D721Med (cell line): ENCODE measurements around the gene TNNI2.
"Not testable (repeated sequence)": the region's sequence is repeated elsewhere in the genome, so short reads cannot be mapped to it uniquely, and the experiment has no call there.

Experiments used
- DNase-seq: peaks from one replicate; pipeline ENCODE4 v3.0.0; 2011; ENCODE audit warnings: low spot score; ENCODE audit not compliant: insufficient read length
- FAIRE-seq: peaks from 2 replicates; lab custom pipeline; 2011; peaks lifted over from hg19 to GRCh38; lab: Jason Lieb, UNC
- TF ChIP-seq, protein P1 (sequence below): IDR thresholded peaks from 2 replicates; pipeline ENCODE4 v1.5.1; 2012; ENCODE audit warnings: mild to moderate bottlenecking, control low read depth; ENCODE audit not compliant: insufficient read depth; ENCODE audit errors: missing control alignments

The TNNI2 gene

DNA sequence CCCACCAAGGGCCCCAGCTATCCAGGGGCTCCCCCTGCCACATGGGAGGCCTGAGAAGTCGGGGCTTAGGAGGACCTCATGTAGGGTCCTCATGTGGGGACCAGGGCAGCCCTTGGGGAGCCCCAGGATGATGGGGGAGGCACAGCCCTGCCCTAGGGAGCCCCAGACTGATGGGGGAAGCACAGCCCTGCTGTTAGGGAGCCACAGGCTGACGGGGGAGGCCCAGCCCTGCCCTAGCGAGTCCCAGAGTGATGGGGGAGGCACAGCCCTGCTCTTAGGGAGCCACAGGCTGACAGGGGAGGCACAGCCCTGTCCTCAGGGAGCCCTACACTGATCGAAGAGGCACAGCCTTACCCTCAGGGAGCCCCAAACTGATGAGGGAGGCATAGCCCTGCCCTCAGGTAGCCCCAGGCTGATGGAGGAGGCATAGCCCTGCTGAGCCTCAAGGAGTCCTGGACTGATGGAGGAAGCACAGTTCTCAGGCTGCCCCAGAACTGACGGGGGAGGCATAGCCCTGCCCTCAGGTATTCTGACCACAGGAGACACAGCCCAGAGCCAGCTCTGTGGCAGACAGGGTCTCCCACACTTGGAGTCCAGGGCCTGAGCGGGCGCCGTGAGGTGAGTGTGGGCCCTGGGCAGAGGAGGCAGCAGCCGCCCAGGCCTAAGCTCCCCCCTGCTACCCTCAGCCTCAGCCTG is 42.1 kb downstream of the TNNI2 start:
- FAIRE-seq: no peak
- DNase-seq: no peak
- TF ChIP-seq, protein P1, sequence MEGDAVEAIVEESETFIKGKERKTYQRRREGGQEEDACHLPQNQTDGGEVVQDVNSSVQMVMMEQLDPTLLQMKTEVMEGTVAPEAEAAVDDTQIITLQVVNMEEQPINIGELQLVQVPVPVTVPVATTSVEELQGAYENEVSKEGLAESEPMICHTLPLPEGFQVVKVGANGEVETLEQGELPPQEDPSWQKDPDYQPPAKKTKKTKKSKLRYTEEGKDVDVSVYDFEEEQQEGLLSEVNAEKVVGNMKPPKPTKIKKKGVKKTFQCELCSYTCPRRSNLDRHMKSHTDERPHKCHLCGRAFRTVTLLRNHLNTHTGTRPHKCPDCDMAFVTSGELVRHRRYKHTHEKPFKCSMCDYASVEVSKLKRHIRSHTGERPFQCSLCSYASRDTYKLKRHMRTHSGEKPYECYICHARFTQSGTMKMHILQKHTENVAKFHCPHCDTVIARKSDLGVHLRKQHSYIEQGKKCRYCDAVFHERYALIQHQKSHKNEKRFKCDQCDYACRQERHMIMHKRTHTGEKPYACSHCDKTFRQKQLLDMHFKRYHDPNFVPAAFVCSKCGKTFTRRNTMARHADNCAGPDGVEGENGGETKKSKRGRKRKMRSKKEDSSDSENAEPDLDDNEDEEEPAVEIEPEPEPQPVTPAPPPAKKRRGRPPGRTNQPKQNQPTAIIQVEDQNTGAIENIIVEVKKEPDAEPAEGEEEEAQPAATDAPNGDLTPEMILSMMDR: no peak

DNA sequence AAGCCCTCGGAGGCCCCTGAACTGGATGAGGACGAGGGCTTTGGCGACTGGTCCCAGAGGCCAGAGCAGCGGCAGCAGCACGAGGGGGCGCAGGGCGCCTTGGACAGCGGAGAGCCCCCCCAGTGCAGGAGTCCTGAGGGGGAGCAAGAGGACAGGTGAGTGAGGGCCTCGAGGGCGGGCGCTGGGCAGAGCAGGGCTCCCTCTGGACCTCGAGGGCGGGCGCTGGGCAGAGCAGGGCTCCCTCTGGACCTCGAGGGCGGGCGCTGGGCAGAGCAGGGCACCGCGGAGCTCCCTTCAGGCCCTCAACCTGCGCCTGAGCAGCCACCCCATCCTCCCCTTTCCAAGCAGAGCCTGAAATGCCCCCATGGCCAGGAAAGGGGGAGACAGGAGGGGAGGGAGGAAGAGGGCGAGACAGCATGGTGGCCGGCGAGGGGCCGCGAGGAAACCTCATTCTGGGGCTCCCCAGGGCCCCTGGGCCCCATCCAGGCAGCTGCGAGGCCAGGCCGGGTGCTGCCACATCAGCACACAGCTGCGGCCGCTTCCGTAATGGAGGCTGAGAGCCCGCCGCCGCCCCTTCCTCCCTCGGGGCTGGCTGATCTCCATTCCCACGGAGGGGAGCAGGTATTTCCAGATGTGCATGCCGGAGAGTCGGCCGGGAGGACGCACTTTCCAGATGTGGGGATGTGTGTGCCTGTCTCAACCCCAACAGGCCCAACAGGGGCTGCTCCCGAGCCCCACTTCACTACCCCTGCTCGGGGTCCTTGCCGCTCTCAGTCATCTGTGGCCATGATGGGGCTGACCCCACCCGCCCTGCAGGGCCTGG is 42.9 kb downstream of the TNNI2 start:
- FAIRE-seq (no peak), DNase-seq (no peak)
- TF ChIP-seq, protein P1: no peak

DNA sequence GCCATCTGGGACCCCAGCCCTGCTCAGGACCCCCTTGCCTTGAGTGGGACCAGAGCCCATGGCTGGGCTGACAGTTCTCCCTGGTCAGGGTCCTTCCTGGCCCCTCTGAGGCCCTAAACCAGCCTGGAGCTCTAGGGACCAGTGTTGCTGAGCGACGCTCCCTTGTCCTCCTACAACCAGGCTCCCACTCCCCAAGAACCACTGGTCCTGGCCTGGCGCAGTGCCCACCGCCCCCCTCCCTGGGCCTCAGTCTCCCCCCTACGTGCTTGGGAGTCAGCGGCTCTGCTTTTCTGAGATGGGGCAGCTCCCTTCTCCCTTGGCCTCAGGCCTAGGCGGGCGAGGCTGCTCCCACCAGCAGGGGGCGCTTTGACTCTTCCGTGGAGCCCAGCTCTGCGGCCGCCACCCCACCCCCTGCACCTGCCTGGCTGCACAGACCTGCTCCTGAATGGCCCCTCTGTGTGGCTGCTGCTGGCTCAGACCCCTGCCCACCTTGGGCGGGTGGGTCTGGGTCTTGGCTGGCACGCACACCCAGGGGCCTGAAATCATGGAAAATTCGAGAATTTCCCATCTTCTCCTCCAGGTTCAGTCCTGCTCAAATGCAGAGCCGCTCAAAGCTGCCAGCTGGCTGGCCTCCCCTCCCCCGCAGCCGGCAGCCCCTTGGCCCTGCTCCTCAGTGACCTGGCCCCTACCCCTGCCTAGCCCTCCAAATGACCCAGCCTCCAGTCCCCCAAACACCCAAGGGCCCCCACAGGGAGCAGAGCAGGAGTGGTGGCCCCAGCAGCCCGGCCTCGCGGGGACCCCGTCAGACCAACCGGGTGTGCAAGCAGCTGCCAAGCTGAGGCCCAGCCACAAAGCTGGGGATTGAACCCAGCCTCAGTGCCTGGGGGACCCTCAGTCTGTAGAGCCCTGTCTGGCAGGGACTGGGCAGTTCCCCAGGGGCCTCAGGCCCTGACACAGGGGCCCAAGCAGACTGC is 43.8 kb downstream of the TNNI2 start:
- TF ChIP-seq, protein P1: peak; percentile 78
- FAIRE-seq: no peak
- peak; percentile 75 for DNase-seq

DNA sequence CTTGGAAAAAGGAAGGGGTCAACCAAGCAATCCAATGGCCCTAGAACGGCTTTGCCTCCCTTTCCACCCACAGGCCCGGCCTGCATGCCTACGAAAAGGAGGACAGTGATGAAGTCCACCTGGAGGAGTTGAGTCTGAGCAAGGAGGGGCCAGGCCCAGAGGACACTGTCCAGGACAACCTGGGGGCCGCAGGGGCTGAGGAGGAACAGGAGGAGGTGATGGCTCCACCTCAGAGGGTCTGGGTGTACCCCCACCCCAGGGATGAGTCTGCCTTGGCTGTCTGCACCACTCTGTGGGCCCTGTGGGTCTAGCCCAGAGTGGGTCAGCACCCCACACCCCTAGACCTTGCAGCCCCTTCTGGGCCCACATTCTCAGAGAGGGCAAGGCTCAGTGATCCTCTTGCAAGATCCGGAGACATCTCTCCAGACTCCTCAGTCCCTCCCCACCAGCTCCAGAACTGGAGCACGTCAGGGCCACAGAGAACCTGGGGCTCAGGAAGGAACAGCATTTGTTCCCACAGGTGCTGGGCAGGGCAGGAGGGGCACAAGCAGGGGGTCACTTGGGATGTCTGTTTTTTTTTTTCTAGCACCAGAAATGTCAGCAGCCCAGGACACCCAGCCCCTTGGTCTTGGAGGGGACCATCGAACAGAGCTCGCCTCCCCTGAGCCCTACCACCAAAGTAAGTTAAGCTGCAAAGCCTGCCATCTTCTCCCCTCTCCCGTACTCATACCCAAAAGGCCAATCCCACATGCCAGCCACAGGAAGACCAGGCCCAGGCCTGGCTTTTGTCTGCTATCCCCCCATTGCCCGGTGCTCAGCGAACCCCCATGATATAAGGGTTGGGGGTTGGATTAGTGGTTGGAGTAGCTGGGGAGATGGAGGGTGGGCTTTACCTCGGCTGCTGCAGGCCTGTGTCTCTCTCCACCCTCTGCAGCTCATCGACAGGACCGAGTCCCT is 44.8 kb downstream of the TNNI2 start:
- DNase-seq (no peak), FAIRE-seq (no peak)
- TF ChIP-seq, protein P1: no peak

DNA sequence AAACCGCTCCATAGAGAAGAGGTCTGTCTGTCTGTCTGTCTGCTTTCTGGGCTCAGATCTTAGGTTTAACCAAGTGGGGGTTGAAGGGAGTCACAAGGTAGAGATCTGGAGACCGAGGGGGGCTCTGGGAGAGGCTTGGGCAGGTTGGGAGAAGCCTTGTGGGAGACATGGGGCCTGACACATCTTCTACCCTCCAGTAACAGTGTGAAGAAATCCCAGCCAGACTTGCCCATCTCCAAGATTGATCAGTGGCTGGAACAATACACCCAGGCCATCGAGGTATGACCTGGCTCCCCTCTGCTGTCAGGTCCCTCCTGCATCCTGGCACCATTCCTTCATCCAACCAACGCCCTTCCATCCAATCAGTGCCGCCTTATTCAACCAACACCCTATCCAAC is 45.5 kb downstream of the TNNI2 start:
- no peak for FAIRE-seq
- no peak for DNase-seq
- TF ChIP-seq, protein P1: no peak

DNA sequence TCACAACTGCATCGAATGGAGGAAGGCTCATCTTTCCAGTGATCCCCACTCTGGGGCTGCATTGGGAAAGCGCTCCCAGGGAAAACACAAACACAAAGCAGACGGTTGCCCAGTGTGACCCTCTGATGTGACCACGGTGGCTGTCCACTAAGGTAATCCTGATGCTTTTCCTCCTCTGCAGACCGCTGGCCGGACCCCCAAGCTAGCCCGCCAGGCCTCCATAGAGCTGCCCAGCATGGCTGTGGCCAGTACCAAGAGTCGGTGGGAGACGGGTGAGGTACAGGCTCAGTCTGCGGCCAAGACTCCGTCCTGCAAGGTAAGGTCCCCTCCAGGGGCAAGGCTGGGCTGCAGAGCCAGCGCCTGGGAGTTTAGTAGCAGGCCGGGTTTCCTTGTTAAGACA is 47.8 kb downstream of the TNNI2 start:
- FAIRE-seq, DNase-seq: not testable (repeated sequence)
